Measurements from ENCODE around the gene PCDHGB1. TPM values are rescaled to one million over a fixed set of nuclear protein-coding genes. Genes with fewer than 3 reads are reported as not detected.
A peak's percentile ranks its signal among the peaks of the same experiment; 100 is the strongest.
"Not testable (repeated sequence)": the region's sequence is repeated elsewhere in the genome, so short reads cannot be mapped to it uniquely, and the experiment has no call there.

The PCDHGB1 gene
- total RNA-seq, result 1 to 10 TPM; 3.9 to 6.5 TPM

DNA sequence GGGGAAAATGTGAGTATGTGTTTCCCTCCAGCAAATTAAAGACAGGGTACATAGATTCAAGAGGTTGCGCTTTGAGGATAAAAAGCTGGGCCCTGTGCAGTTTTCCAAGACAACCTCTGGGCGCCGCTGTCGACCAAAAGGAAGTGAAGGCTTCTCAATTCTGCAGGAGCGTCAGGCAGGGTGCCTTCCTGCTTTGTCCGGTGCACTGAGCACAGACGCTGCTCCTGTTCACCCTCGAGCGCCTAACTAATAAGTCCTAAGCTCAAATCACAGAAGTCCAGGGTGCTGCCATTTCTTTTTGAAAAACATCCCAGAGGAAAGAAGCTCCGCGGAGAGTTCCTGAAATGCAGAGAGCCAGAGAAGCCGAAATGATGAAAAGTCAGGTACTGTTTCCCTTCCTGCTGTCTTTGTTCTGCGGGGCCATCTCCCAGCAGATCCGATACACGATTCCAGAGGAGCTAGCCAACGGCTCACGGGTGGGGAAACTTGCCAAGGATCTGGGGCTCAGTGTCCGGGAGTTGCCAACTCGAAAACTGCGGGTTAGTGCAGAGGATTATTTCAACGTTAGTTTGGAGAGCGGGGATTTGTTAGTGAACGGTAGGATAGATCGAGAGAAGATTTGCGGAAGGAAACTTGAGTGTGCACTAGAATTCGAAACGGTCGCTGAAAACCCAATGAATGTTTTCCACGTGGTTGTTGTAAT, at the start of gene PCDHGB1:
PCDHGB1 (plus strand) TSS at position 183 of the 703 bp plus-strand sequence; CDS start at position 345, 162 bp downstream.
- intact Hi-C loops (cut with DNase I), result no loop called here
- peak within 1 kb of the TSS in 1 of 2 donors; percentile 2 for H3K4me3 ChIP-seq
- TF ChIP-seq POLR2AphosphoS5 (IDR thresholded peaks at IDR 0.05) (no peak), CTCF (IDR thresholded peaks at IDR 0.05) (peak in 2 of 4 experiments; percentile 16 to 29), POLR2A (IDR thresholded peaks at IDR 0.05) (no peak)
- no peaks in the 10 kb centered on the region for H3K36me3 ChIP-seq
- WGBS, result 20% methylated on average over 29 of the region's 29 CpGs
- no peak within 1 kb of the TSS for H3K27ac ChIP-seq
- peaks cover 3% of the 10 kb centered on the region for H3K27me3 ChIP-seq (replicated peaks; ENCODE audit: insufficient read depth)
- H3K4me1 ChIP-seq (replicated peaks), result no peaks in the 10 kb centered on the region
- H3K9me3 ChIP-seq, result no peaks in the 10 kb centered on the region
- no peak for DNase-seq (ENCODE audit: low spot score)

DNA sequence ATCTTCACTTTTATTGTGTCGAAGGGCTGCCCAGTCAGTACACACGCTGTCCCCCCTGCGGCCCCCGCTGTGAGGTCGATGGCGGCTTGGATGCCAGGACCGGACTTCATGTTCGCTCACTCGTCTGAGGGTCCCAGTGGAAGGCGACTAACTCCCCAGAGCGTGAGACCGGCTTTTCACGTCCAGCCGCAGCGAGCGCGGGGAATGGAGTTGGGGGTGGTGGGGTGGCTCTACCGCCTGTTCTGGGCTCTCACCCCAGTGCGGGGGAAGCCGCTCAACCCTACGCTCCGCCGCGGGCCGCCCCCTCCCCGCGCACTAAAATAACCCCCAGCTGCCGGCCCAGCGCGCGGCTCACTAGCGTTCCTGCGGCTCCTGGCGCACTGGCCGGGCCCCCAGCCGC, 46.1 kb upstream of the PCDHGB1 start, which contains the start of gene SLC25A2:
SLC25A2 (minus strand) TSS at position 294 of the 400 bp plus-strand sequence; CDS start at position 110, 184 bp downstream.
- H3K27me3 ChIP-seq (replicated peaks; ENCODE audit: insufficient read depth), result no peaks in the 10 kb centered on the region
- no peaks in the 10 kb centered on the region for H3K4me1 ChIP-seq (replicated peaks)
- no peak for DNase-seq (ENCODE audit: low spot score)
- H3K9me3 ChIP-seq, result no peaks in the 10 kb centered on the region
- no peaks in the 10 kb centered on the region for H3K36me3 ChIP-seq
- no peak within 1 kb of the TSS for H3K27ac ChIP-seq
- no peak within 1 kb of the TSS for H3K4me3 ChIP-seq
- TF ChIP-seq POLR2A (IDR thresholded peaks at IDR 0.05) (no peak), POLR2AphosphoS5 (IDR thresholded peaks at IDR 0.05) (no peak), CTCF (IDR thresholded peaks at IDR 0.05) (no peak)
- WGBS, result 41% methylated on average over 36 of the region's 36 CpGs
- intact Hi-C loops (cut with DNase I), result no loop called here

GRCh38 chr5:141306630-141307029, 43.3 kb upstream of the PCDHGB1 start:
- Histone ChIP-seq H3K9me3 (no peaks in the 10 kb centered on the region), H3K27me3 (replicated peaks; ENCODE audit: insufficient read depth) (no peaks in the 10 kb centered on the region), H3K27ac (no peak overlapping the region), H3K36me3 (no peaks in the 10 kb centered on the region), H3K4me3 (no peak overlapping the region), H3K4me1 (replicated peaks) (no peaks in the 10 kb centered on the region)
- WGBS, result 92% methylated on average over 1 of the region's 1 CpG
- intact Hi-C loops (cut with DNase I), result no loop called here
- TF ChIP-seq POLR2A (IDR thresholded peaks at IDR 0.05) (no peak), POLR2AphosphoS5 (IDR thresholded peaks at IDR 0.05) (no peak), CTCF (IDR thresholded peaks at IDR 0.05) (no peak)
- DNase-seq (ENCODE audit: low spot score), result no peak

DNA sequence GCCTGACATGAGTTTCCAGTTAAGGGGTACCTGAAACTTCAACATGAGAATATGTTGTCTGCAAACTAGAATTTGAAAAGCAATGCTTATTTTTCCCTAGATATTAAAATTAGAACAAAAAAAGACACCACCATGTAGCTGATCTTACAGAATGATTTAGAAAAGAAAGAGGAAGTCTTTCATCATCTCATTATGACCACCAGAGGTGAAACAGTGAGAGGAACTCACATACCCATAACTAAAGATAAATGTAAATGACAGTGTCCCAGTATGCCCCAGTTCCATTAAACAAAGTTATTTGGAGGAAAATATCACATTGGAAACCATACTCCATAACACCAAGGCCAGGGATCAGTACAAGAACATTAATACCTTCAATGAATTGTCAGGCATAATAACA, 36.2 kb upstream of the PCDHGB1 start:
- Histone ChIP-seq H3K4me1 (replicated peaks) (no peaks in the 10 kb centered on the region), H3K4me3 (no peak overlapping the region), H3K36me3 (no peaks in the 10 kb centered on the region), H3K9me3 (no peaks in the 10 kb centered on the region), H3K27me3 (replicated peaks; ENCODE audit: insufficient read depth) (no peaks in the 10 kb centered on the region), H3K27ac (no peak overlapping the region)
- no peak for DNase-seq (ENCODE audit: low spot score)
- no peak for TF ChIP-seq POLR2AphosphoS5 (IDR thresholded peaks at IDR 0.05)
- no peak for TF ChIP-seq POLR2A (IDR thresholded peaks at IDR 0.05)
- TF ChIP-seq CTCF (IDR thresholded peaks at IDR 0.05), result no peak
- intact Hi-C loops (cut with DNase I), result no loop called here

DNA sequence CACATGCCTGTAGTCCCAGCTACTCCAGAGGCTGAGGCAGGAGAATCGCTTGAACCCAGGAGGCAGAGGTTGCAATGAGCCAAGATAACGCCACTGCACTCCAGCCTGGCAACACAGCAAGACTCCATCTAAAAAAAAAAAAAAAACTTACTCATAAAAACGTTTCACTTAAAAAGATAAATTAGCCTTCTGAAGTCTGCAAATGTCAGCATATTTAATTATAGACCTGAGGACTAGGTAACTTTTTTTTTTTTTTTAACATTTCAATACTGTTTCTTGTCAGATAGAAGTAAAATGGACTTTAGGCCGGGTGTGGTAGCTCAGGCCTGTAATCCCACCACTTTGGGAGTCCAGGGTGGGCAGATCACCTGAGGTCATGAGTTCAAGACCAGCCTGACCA, 32.9 kb upstream of the PCDHGB1 start:
- 84% methylated on average over 4 of the region's 4 CpGs for WGBS
- H3K4me1 ChIP-seq (replicated peaks); H3K27me3 ChIP-seq (replicated peaks; ENCODE audit: insufficient read depth); DNase-seq (ENCODE audit: low spot score); H3K4me3 ChIP-seq; H3K27ac ChIP-seq; intact Hi-C loops (cut with DNase I); H3K36me3 ChIP-seq: not testable (repeated sequence)
- peaks cover 12% of the 10 kb centered on the region for H3K9me3 ChIP-seq
